ENCODE measurements around the gene BGLAP.

Gene BGLAP

GRCh38 chr1:156281693-156282478 is 39.9 kb downstream of the BGLAP start:
- Mint-ChIP-seq H3K9me3 (no peaks in the 10 kb centered on the region), H3K4me3 (peak overlapping the region; percentile 82), H3K4me1 (peaks cover 39% of the 10 kb centered on the region), H3K27me3 (no peaks in the 10 kb centered on the region), H3K36me3 (peaks cover 23% of the 10 kb centered on the region), H3K27ac (peak overlapping the region; percentile 88)
- no peak for DNase-seq
- CTCF ChIA-PET, result interaction anchor here (0.8 to 3.5 kb wide), 8 partner anchors 16 to 420 kb away, joined by 3 to 11 read pairs (median 4); no protein-coding TSS in a partner anchor

GRCh38 chr1:156282479-156283222 is 40.7 kb downstream of the BGLAP start, which contains the start of gene SMG5:
SMG5 (minus strand) TSS chr1:156282825; CDS start chr1:156282680, 145 bp downstream.
- peak within 1 kb of the TSS; percentile 88 for H3K27ac Mint-ChIP-seq
- no peaks in the 10 kb centered on the region for H3K27me3 Mint-ChIP-seq
- H3K9me3 Mint-ChIP-seq, result no peaks in the 10 kb centered on the region
- peaks cover 39% of the 10 kb centered on the region for H3K4me1 Mint-ChIP-seq
- H3K4me3 Mint-ChIP-seq, result peak within 1 kb of the TSS; percentile 82
- DNase-seq, result peak; percentile 98
- CTCF ChIA-PET, result interaction anchor here (0.7 to 3.5 kb wide), 6 partner anchors 11 to 186 kb away, joined by 3 to 11 read pairs (median 4); no protein-coding TSS in a partner anchor
- H3K36me3 Mint-ChIP-seq, result peaks cover 16% of the 10 kb centered on the region

- no peaks in the 10 kb centered on the region for H3K9me3 Mint-ChIP-seq
- CTCF ChIA-PET, result interaction anchor here (1.2 to 1.8 kb wide), 4 partner anchors 10 to 187 kb away, joined by 3 to 6 read pairs (median 4); no protein-coding TSS in a partner anchor
- DNase-seq, result no peak
- H3K36me3 Mint-ChIP-seq, result peaks cover 8% of the 10 kb centered on the region
- H3K4me3 Mint-ChIP-seq, result peak overlapping the region; percentile 82
- H3K27me3 Mint-ChIP-seq, result no peaks in the 10 kb centered on the region
- H3K4me1 Mint-ChIP-seq, result peaks cover 39% of the 10 kb centered on the region
- peak overlapping the region; percentile 47 for H3K27ac Mint-ChIP-seq
Measured at GRCh38 chr1:156283521-156283920, 41.5 kb downstream of the BGLAP start.

GRCh38 chr1:156284112-156284511 is 42.1 kb downstream of the BGLAP start, which contains the start of gene TMEM79:
TMEM79 (plus strand) TSS chr1:156284325; CDS start chr1:156285227, 902 bp downstream.
- Mint-ChIP-seq H3K36me3 (peaks cover 8% of the 10 kb centered on the region), H3K4me1 (peaks cover 39% of the 10 kb centered on the region), H3K27ac (peak within 1 kb of the TSS; percentile 88), H3K4me3 (peak within 1 kb of the TSS; percentile 82), H3K9me3 (no peaks in the 10 kb centered on the region), H3K27me3 (no peaks in the 10 kb centered on the region)
- no peak for DNase-seq
- CTCF ChIA-PET, result interaction anchor here (1.2 to 1.8 kb wide), 4 partner anchors 10 to 187 kb away, joined by 3 to 6 read pairs (median 4); no protein-coding TSS in a partner anchor

GRCh38 chr1:156284757-156285156 is 42.8 kb downstream of the BGLAP start:
- Mint-ChIP-seq H3K27me3 (no peaks in the 10 kb centered on the region), H3K36me3 (peaks cover 11% of the 10 kb centered on the region), H3K4me1 (peaks cover 39% of the 10 kb centered on the region), H3K4me3 (no peak overlapping the region), H3K27ac (no peak overlapping the region), H3K9me3 (no peaks in the 10 kb centered on the region)
- CTCF ChIA-PET, result interaction anchor here (1.4 kb wide), 1 partner anchor 34 kb away, joined by 4 read pairs; no protein-coding TSS in a partner anchor
- DNase-seq, result no peak

GRCh38 chr1:156285437-156285836 is 43.5 kb downstream of the BGLAP start:
- no peaks in the 10 kb centered on the region for H3K9me3 Mint-ChIP-seq
- H3K27me3 Mint-ChIP-seq, result no peaks in the 10 kb centered on the region
- H3K4me3 Mint-ChIP-seq, result no peak overlapping the region
- no peak for DNase-seq
- CTCF ChIA-PET, result no interaction called here
- peaks cover 33% of the 10 kb centered on the region for H3K4me1 Mint-ChIP-seq
- H3K27ac Mint-ChIP-seq, result no peak overlapping the region
- H3K36me3 Mint-ChIP-seq, result peaks cover 11% of the 10 kb centered on the region

GRCh38 chr1:156286061-156286460 is 44.1 kb downstream of the BGLAP start:
- no peak for DNase-seq
- Mint-ChIP-seq H3K4me3 (no peak overlapping the region), H3K27me3 (no peaks in the 10 kb centered on the region), H3K4me1 (peaks cover 27% of the 10 kb centered on the region), H3K36me3 (peaks cover 11% of the 10 kb centered on the region), H3K27ac (peak overlapping the region; percentile 42), H3K9me3 (no peaks in the 10 kb centered on the region)
- CTCF ChIA-PET, result interaction anchor here (1.4 kb wide), 1 partner anchor 145 kb away, joined by 3 read pairs; no protein-coding TSS in a partner anchor

GRCh38 chr1:156289857-156290256 is 47.9 kb downstream of the BGLAP start:
- CTCF ChIA-PET, result no interaction called here
- no peak for DNase-seq
- Mint-ChIP-seq H3K27ac (no peak overlapping the region), H3K9me3 (no peaks in the 10 kb centered on the region), H3K27me3 (no peaks in the 10 kb centered on the region), H3K4me3 (no peak overlapping the region), H3K4me1 (peaks cover 10% of the 10 kb centered on the region), H3K36me3 (peaks cover 14% of the 10 kb centered on the region)

- Mint-ChIP-seq H3K4me1 (peaks cover 20% of the 10 kb centered on the region), H3K27ac (no peak overlapping the region), H3K4me3 (no peak overlapping the region), H3K36me3 (peaks cover 11% of the 10 kb centered on the region), H3K9me3 (no peaks in the 10 kb centered on the region), H3K27me3 (no peaks in the 10 kb centered on the region)
- CTCF ChIA-PET, result interaction anchor here (1.2 kb wide), 1 partner anchor 28 kb away, joined by 3 read pairs; no protein-coding TSS in a partner anchor
- no peak for DNase-seq
Measured at GRCh38 chr1:156291226-156292061, 49.5 kb downstream of the BGLAP start.
